ENCODE results near the gene VPS26B.
"Not testable (repeated sequence)": the region's sequence is repeated elsewhere in the genome, so short reads cannot be mapped to it uniquely, and the experiment has no call there.

The VPS26B gene

GRCh38 chr11:134282121-134283045 lies 57.9 kb downstream of the VPS26B start:
- DNase-seq: no peak

- no peak for DNase-seq
Measured at GRCh38 chr11:134283461-134284230, 59.2 kb downstream of the VPS26B start.

- not testable (repeated sequence) for DNase-seq
Measured at GRCh38 chr11:134284349-134284748, 59.9 kb downstream of the VPS26B start.

GRCh38 chr11:134287561-134287960 lies 63.1 kb downstream of the VPS26B start:
- no peak for DNase-seq

- no peak for DNase-seq
Measured at GRCh38 chr11:134288486-134288885, 64.0 kb downstream of the VPS26B start.

- no peak for DNase-seq
Measured at GRCh38 chr11:134289167-134289566, 64.7 kb downstream of the VPS26B start.

GRCh38 chr11:134289789-134290188 lies 65.3 kb downstream of the VPS26B start:
- DNase-seq: no peak

GRCh38 chr11:134290646-134291045 lies 66.2 kb downstream of the VPS26B start:
- no peak for DNase-seq

GRCh38 chr11:134291196-134291595 lies 66.7 kb downstream of the VPS26B start:
- DNase-seq: no peak

- DNase-seq: no peak
Measured at GRCh38 chr11:134292661-134293060, 68.2 kb downstream of the VPS26B start.

- no peak for DNase-seq
Measured at GRCh38 chr11:134293119-134294113, 68.9 kb downstream of the VPS26B start.

- no peak for DNase-seq
Measured at GRCh38 chr11:134294664-134295063, 70.2 kb downstream of the VPS26B start.

Data from effector CD8-positive, alpha-beta T cell (primary cell).